HUES64 (cell line): ENCODE measurements around the gene DTL.
A peak's percentile ranks its signal among the peaks of the same experiment; 100 is the strongest.

Source experiments
- H3K27ac ChIP-seq: 2 replicates; pipeline ENCODE4 v1.7.0; 2013; ENCODE audit warnings: low read depth, low read length, inconsistent platforms
- H3K27me3 ChIP-seq: 2 replicates; pipeline ENCODE4 v1.6.1; 2013; ENCODE audit warnings: mild to moderate bottlenecking, low read length; ENCODE audit not compliant: insufficient read depth
- H3K36me3 ChIP-seq: 2 replicates; pipeline ENCODE4 v1.6.1; 2013; ENCODE audit warnings: mild to moderate bottlenecking, low read length; ENCODE audit not compliant: insufficient read depth
- H3K4me1 ChIP-seq: 2 replicates; pipeline ENCODE4 v1.6.1; 2013; ENCODE audit warnings: mild to moderate bottlenecking, low read length, moderate library complexity; ENCODE audit not compliant: insufficient read depth
- H3K4me3 ChIP-seq: 2 replicates; pipeline ENCODE4 v1.5.1; 2013; ENCODE audit warnings: mild to moderate bottlenecking, low read length, moderate library complexity
- H3K9ac ChIP-seq: 2 replicates; pipeline ENCODE4 v1.6.1; 2013; ENCODE audit warnings: mild to moderate bottlenecking, low read depth, low read length
- H3K9me3 ChIP-seq: 2 replicates; pipeline ENCODE4 v1.6.1; 2013; ENCODE audit warnings: low read depth, low read length; ENCODE audit not compliant: insufficient read depth
- WGBS: fragments of 150-250, 120-280 bp; methylation state at CpG from one replicate; pipeline ENCODE4 v1.1.7; 2013; ENCODE audit warnings: missing lambda C conversion rate; 5-methylcytosine and 5-hydroxymethylcytosine counted together

DTL gene

GRCh38 chr1:212037900-212038299, 2.4 kb downstream of the DTL start:
- Histone ChIP-seq H3K27ac (no peak overlapping the region), H3K4me3 (peak overlapping the region; percentile 69; the same call in 1 of the 2 replicates), H3K36me3 (peaks cover 47% of the 10 kb centered on the region), H3K9ac (no peak overlapping the region), H3K9me3 (no peaks in the 10 kb centered on the region), H3K27me3 (no peaks in the 10 kb centered on the region), H3K4me1 (peaks cover 13% of the 10 kb centered on the region)
- WGBS = 96% methylated on average over 3 of the region's 3 CpGs

GRCh38 chr1:212039622-212040021, 4.1 kb downstream of the DTL start:
- WGBS = 100% methylated on average over 1 of the region's 2 CpGs
- Histone ChIP-seq H3K36me3 (peaks cover 59% of the 10 kb centered on the region), H3K4me1 (peaks cover 13% of the 10 kb centered on the region), H3K27me3 (no peaks in the 10 kb centered on the region), H3K9ac (no peak overlapping the region), H3K4me3 (no peak overlapping the region), H3K27ac (no peak overlapping the region), H3K9me3 (no peaks in the 10 kb centered on the region)

GRCh38 chr1:212040629-212041412, 5.3 kb downstream of the DTL start:
- 97% methylated on average over 4 of the region's 5 CpGs for WGBS
- Histone ChIP-seq H3K27me3 (no peaks in the 10 kb centered on the region), H3K27ac (no peak overlapping the region), H3K9ac (no peak overlapping the region), H3K36me3 (peaks cover 71% of the 10 kb centered on the region), H3K9me3 (no peaks in the 10 kb centered on the region), H3K4me3 (no peak overlapping the region), H3K4me1 (peaks cover 13% of the 10 kb centered on the region)

GRCh38 chr1:212042436-212042835, 6.9 kb downstream of the DTL start:
- H3K36me3 ChIP-seq = peaks cover 86% of the 10 kb centered on the region
- no peak overlapping the region for H3K27ac ChIP-seq
- no peaks in the 10 kb centered on the region for H3K9me3 ChIP-seq
- H3K9ac ChIP-seq = no peak overlapping the region
- H3K4me1 ChIP-seq = peaks cover 9% of the 10 kb centered on the region; the same call in 1 of the 2 replicates
- no peaks in the 10 kb centered on the region for H3K27me3 ChIP-seq
- no peak overlapping the region for H3K4me3 ChIP-seq

- no peaks in the 10 kb centered on the region for H3K9me3 ChIP-seq
- H3K36me3 ChIP-seq = peaks cover 88% of the 10 kb centered on the region
- WGBS = 100% methylated on average over 1 of the region's 1 CpG
- H3K27me3 ChIP-seq = no peaks in the 10 kb centered on the region
- H3K9ac ChIP-seq = no peak overlapping the region
- no peak overlapping the region for H3K4me3 ChIP-seq
- H3K27ac ChIP-seq = no peak overlapping the region
- peaks cover 7% of the 10 kb centered on the region; the same call in 1 of the 2 replicates for H3K4me1 ChIP-seq
Observed at GRCh38 chr1:212044851-212045250, 9.3 kb downstream of the DTL start.

GRCh38 chr1:212045981-212046380, 10.4 kb downstream of the DTL start:
- WGBS = 92% methylated on average over 2 of the region's 2 CpGs
- Histone ChIP-seq H3K36me3 (peaks cover 89% of the 10 kb centered on the region), H3K9ac (no peak overlapping the region), H3K27ac (no peak overlapping the region), H3K27me3 (no peaks in the 10 kb centered on the region), H3K4me3 (no peak overlapping the region), H3K4me1 (peaks cover 2% of the 10 kb centered on the region; the same call in 1 of the 2 replicates), H3K9me3 (no peaks in the 10 kb centered on the region)

GRCh38 chr1:212053993-212054392, 18.4 kb downstream of the DTL start:
- H3K4me3 ChIP-seq = no peak overlapping the region
- H3K36me3 ChIP-seq = peaks cover 92% of the 10 kb centered on the region
- H3K9me3 ChIP-seq = 0 out of 2 replicates have a peak, but pooled peaks cover 6% of the 10 kb centered on the region
- H3K27ac ChIP-seq = no peak overlapping the region
- no peak overlapping the region for H3K9ac ChIP-seq
- H3K4me1 ChIP-seq = no peaks in the 10 kb centered on the region
- 97% methylated on average over 1 of the region's 1 CpG for WGBS
- no peaks in the 10 kb centered on the region for H3K27me3 ChIP-seq

GRCh38 chr1:212055333-212055732, 19.8 kb downstream of the DTL start:
- Histone ChIP-seq H3K4me1 (no peaks in the 10 kb centered on the region), H3K27me3 (no peaks in the 10 kb centered on the region), H3K9ac (no peak overlapping the region), H3K27ac (no peak overlapping the region), H3K36me3 (peaks cover 87% of the 10 kb centered on the region), H3K9me3 (0 out of 2 replicates have a peak, but pooled peaks cover 6% of the 10 kb centered on the region), H3K4me3 (no peak overlapping the region)
- WGBS = 95% methylated on average over 2 of the region's 2 CpGs

GRCh38 chr1:212060632-212061472, 25.3 kb downstream of the DTL start:
- Histone ChIP-seq H3K4me3 (no peak overlapping the region), H3K9ac (no peak overlapping the region), H3K27ac (no peak overlapping the region), H3K36me3 (peaks cover 87% of the 10 kb centered on the region), H3K27me3 (no peaks in the 10 kb centered on the region), H3K4me1 (no peaks in the 10 kb centered on the region), H3K9me3 (0 out of 2 replicates have a peak, but pooled peaks cover 4% of the 10 kb centered on the region)
- WGBS = 91% methylated on average over 5 of the region's 6 CpGs

- no peak overlapping the region for H3K9ac ChIP-seq
- H3K27me3 ChIP-seq = no peaks in the 10 kb centered on the region
- no peaks in the 10 kb centered on the region for H3K9me3 ChIP-seq
- peaks cover 87% of the 10 kb centered on the region for H3K36me3 ChIP-seq
- 96% methylated on average over 4 of the region's 5 CpGs for WGBS
- H3K27ac ChIP-seq = no peak overlapping the region
- H3K4me1 ChIP-seq = no peaks in the 10 kb centered on the region
- no peak overlapping the region for H3K4me3 ChIP-seq
Observed at GRCh38 chr1:212062832-212063438, 27.4 kb downstream of the DTL start.

- no peaks in the 10 kb centered on the region for H3K4me1 ChIP-seq
- peaks cover 94% of the 10 kb centered on the region for H3K36me3 ChIP-seq
- no peaks in the 10 kb centered on the region for H3K27me3 ChIP-seq
- H3K9ac ChIP-seq = no peak overlapping the region
- H3K27ac ChIP-seq = no peak overlapping the region
- whole genome bisulfite sequencing = 100% methylated on average over 3 of the region's 3 CpGs
- no peaks in the 10 kb centered on the region for H3K9me3 ChIP-seq
- no peak overlapping the region for H3K4me3 ChIP-seq
Observed at GRCh38 chr1:212067787-212068186, 32.2 kb downstream of the DTL start.
